DND-41 (cell line): ENCODE data around the gene ADARB2.

ENCODE experiments used
- ATAC-seq: fragments of 200-7000 bp; cut with Tn5 transposase; 3 replicates; pipeline ENCODE4 v1.9.1; 2021; ENCODE audit warnings: low read depth; ENCODE audit not compliant: insufficient read depth
- DNase-seq: peaks from one replicate; pipeline ENCODE4 v3.0.0-alpha.2; 2020
- H2AFZ ChIP-seq: 2 replicates; pipeline ENCODE4 v1.6.0; 2012; ENCODE audit warnings: low read depth, low read length
- H3K27ac ChIP-seq: 2 replicates; pipeline ENCODE4 v1.5.1; 2012; ENCODE audit warnings: low read length, inconsistent platforms
- H3K27me3 ChIP-seq: fragments of 200-600 bp; sonication (generic); 2 replicates; pipeline ENCODE4 v1.6.0; 2012; ENCODE audit warnings: low read length, mild to moderate bottlenecking, inconsistent platforms; ENCODE audit not compliant: insufficient read depth, poor library complexity
- H3K36me3 ChIP-seq: 2 replicates; pipeline ENCODE4 v1.5.1; 2012; ENCODE audit warnings: low read length, inconsistent platforms; ENCODE audit not compliant: insufficient read depth
- H3K4me1 ChIP-seq: 2 replicates; pipeline ENCODE4 v1.5.1; 2012; ENCODE audit warnings: mild to moderate bottlenecking, low read length; ENCODE audit not compliant: insufficient read depth
- H3K4me2 ChIP-seq: 2 replicates; pipeline ENCODE4 v1.6.0; 2012; ENCODE audit warnings: mild to moderate bottlenecking, moderate library complexity, low read length, inconsistent platforms; ENCODE audit not compliant: insufficient read depth
- H3K4me3 ChIP-seq, 2 experiments: fragments of 200-600 bp in 1 of 2; shearing (Covaris generic) in 1 of 2; 2 replicates each; pipeline ENCODE4 v1.5.1; 2012 to 2016; ENCODE audit warnings: inconsistent platforms in 2 of 2, low read length in 2 of 2, mild to moderate bottlenecking in 2 of 2, low read depth in 1 of 2, moderate library complexity in 1 of 2
- H3K79me2 ChIP-seq: 2 replicates; pipeline ENCODE4 v1.6.0; 2012; ENCODE audit warnings: low read length, inconsistent platforms; ENCODE audit not compliant: insufficient read depth
- H3K9ac ChIP-seq: 2 replicates; pipeline ENCODE4 v1.6.0; 2012; ENCODE audit warnings: low read depth, mild to moderate bottlenecking, inconsistent platforms, low read length, moderate library complexity
- H3K9me3 ChIP-seq: 2 replicates; pipeline ENCODE4 v1.5.1; 2012; ENCODE audit warnings: low read length, moderate library complexity, mild to moderate bottlenecking, inconsistent platforms; ENCODE audit not compliant: insufficient read depth, severe bottlenecking
- H4K20me1 ChIP-seq: 2 replicates; pipeline ENCODE4 v1.6.0; 2012; ENCODE audit warnings: low read length; ENCODE audit not compliant: insufficient read depth
- EZH2 ChIP-seq: IDR thresholded peaks from 3 replicates; pipeline ENCODE4 v1.6.1; 2012; ENCODE audit warnings: borderline replicate concordance, low read depth, mild to moderate bottlenecking, moderate library complexity, low read length, inconsistent platforms; ENCODE audit not compliant: severe bottlenecking
- TF ChIP-seq, protein P1 (sequence below): IDR thresholded peaks from 2 replicates; pipeline ENCODE4 v1.5.1; 2012; ENCODE audit warnings: borderline replicate concordance, low read length, moderate library complexity, mild to moderate bottlenecking; ENCODE audit not compliant: poor library complexity, severe bottlenecking; ENCODE audit errors: extremely low read depth

Gene ADARB2

DNA sequence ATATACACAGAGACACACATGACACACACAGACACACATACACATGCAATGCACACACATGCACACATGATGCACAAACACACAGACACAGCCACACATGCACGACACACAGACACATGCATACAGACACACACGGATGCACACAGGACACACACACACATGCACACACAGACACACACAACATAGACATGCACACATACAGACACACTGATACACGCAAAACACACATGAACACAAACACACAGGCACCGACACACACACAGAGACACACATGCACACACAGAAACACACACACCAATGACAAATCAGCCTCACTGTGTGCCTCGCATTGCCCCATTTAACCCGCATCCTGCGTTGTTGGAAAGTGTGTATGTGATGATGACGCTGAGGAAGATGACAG lies 232.4 kb downstream of the ADARB2 start:
- no peak overlapping the region for H3K4me2 ChIP-seq
- DNase-seq (no peak), ATAC-seq (no peak)
- no peaks in the 10 kb centered on the region for H3K79me2 ChIP-seq
- no peaks in the 10 kb centered on the region for H3K27me3 ChIP-seq
- no peak overlapping the region for H3K9ac ChIP-seq
- H3K4me3 ChIP-seq: no peak overlapping the region
- H2AFZ ChIP-seq: no peak overlapping the region
- no peak overlapping the region for H3K27ac ChIP-seq
- no peaks in the 10 kb centered on the region for H3K36me3 ChIP-seq
- H4K20me1 ChIP-seq: no peaks in the 10 kb centered on the region
- H3K4me1 ChIP-seq: 0 out of 2 replicates have a peak, but pooled peaks cover 3% of the 10 kb centered on the region
- no peak for TF ChIP-seq EZH2
- TF ChIP-seq, protein P1, sequence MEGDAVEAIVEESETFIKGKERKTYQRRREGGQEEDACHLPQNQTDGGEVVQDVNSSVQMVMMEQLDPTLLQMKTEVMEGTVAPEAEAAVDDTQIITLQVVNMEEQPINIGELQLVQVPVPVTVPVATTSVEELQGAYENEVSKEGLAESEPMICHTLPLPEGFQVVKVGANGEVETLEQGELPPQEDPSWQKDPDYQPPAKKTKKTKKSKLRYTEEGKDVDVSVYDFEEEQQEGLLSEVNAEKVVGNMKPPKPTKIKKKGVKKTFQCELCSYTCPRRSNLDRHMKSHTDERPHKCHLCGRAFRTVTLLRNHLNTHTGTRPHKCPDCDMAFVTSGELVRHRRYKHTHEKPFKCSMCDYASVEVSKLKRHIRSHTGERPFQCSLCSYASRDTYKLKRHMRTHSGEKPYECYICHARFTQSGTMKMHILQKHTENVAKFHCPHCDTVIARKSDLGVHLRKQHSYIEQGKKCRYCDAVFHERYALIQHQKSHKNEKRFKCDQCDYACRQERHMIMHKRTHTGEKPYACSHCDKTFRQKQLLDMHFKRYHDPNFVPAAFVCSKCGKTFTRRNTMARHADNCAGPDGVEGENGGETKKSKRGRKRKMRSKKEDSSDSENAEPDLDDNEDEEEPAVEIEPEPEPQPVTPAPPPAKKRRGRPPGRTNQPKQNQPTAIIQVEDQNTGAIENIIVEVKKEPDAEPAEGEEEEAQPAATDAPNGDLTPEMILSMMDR: no peak
- peaks cover 5% of the 10 kb centered on the region for H3K9me3 ChIP-seq

DNA sequence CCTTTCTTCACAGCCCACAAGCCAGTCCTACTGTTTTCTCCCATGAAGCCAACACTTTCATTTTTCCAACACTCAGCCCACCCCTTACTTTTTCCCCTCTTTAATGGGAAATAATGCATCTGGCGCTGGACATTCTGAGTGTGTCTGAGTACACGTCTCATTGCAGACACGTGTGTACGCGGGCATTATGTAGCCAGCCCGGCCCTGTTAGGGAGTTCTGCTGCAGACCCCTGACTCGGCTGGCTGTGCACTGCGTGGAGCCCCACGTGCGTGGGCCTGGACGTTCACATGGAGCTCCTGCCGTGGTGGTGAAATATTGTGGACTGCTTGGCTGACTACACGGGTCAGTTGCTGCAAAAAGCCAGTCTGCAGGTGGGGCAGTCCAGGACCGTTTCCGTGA lies 233.0 kb downstream of the ADARB2 start:
- Histone ChIP-seq H3K79me2 (no peaks in the 10 kb centered on the region), H3K4me1 (0 out of 2 replicates have a peak, but pooled peaks cover 3% of the 10 kb centered on the region), H3K4me3 (no peak overlapping the region), H3K36me3 (no peaks in the 10 kb centered on the region), H4K20me1 (no peaks in the 10 kb centered on the region), H3K27me3 (no peaks in the 10 kb centered on the region), H3K27ac (no peak overlapping the region), H2AFZ (no peak overlapping the region), H3K9me3 (peaks cover 5% of the 10 kb centered on the region), H3K4me2 (no peak overlapping the region), H3K9ac (no peak overlapping the region)
- TF ChIP-seq, protein P1: no peak
- TF ChIP-seq EZH2: no peak
- no peak for ATAC-seq
- no peak for DNase-seq

DNA sequence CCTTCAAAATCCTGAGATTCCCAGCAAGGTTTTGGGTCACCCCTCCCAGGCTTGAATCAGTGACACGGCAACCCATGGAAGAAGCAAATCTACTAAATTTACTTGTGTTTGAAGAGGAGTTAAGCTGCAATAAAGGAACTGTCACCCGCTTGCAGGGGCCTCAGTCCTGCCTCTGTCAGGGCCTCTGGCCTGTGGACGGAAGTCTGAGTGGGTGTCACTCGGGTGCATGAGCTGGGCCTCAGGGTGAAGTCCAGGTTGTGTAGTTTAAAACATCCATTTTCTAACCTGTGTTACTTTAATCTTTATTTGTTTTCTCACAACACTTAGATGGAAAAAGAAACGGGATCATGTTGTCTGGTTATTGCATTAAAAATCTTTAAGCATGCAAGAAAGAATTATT lies 234.9 kb downstream of the ADARB2 start:
- 0 out of 2 replicates have a peak, but pooled peaks cover 3% of the 10 kb centered on the region for H3K4me1 ChIP-seq
- H3K9me3 ChIP-seq: peaks cover 5% of the 10 kb centered on the region
- no peak overlapping the region for H3K4me2 ChIP-seq
- H3K9ac ChIP-seq: no peak overlapping the region
- H3K27ac ChIP-seq: no peak overlapping the region
- no peak overlapping the region for H3K4me3 ChIP-seq
- no peak for ATAC-seq
- no peaks in the 10 kb centered on the region for H3K36me3 ChIP-seq
- H3K27me3 ChIP-seq: no peaks in the 10 kb centered on the region
- H3K79me2 ChIP-seq: no peaks in the 10 kb centered on the region
- no peak overlapping the region for H2AFZ ChIP-seq
- no peak for DNase-seq
- H4K20me1 ChIP-seq: no peaks in the 10 kb centered on the region
- no peak for TF ChIP-seq EZH2
- TF ChIP-seq, protein P1: no peak
